Measurements from ENCODE around the gene TNFRSF25.

DNA sequence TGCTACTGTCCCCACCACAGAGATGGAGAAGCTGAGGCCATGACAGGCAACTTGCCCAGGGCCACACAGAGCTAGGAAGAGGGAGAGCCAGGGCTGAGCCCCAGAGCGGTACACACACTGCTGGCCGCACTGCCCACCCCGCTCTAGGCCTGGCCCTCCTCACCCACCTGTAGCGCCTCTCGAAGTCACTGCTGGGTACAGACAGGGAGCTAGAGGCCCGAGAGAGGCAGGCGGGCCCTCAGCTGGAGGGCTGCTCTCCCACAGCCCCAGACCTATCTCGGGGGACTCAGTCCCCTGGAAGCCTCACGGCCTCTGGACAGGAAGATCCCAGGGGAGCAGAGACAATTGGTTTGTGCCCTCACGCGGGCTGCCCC is 42.8 kb upstream of the TNFRSF25 start:
- TF ChIP-seq, protein P1, sequence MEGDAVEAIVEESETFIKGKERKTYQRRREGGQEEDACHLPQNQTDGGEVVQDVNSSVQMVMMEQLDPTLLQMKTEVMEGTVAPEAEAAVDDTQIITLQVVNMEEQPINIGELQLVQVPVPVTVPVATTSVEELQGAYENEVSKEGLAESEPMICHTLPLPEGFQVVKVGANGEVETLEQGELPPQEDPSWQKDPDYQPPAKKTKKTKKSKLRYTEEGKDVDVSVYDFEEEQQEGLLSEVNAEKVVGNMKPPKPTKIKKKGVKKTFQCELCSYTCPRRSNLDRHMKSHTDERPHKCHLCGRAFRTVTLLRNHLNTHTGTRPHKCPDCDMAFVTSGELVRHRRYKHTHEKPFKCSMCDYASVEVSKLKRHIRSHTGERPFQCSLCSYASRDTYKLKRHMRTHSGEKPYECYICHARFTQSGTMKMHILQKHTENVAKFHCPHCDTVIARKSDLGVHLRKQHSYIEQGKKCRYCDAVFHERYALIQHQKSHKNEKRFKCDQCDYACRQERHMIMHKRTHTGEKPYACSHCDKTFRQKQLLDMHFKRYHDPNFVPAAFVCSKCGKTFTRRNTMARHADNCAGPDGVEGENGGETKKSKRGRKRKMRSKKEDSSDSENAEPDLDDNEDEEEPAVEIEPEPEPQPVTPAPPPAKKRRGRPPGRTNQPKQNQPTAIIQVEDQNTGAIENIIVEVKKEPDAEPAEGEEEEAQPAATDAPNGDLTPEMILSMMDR (IDR thresholded peaks at IDR 0.05): no peak
- no peak for TF ChIP-seq POLR2A (IDR thresholded peaks at IDR 0.05)
